NCI-H2107 treated with DMSO at 0.1 percent for 48 hours (cell line): Measurements from ENCODE around the gene CRIM1.

Source experiments
- DNase-seq: peaks from one replicate; lab custom pipeline; 2025; ENCODE audit not compliant: unreplicated experiment; lab: John Stamatoyannopoulos, UW

The CRIM1 gene

GRCh38 chr2:36570416-36570815, 214.8 kb downstream of the CRIM1 start:
- DNase-seq = no peak

- DNase-seq = no peak
Observed at GRCh38 chr2:36572054-36572718, 216.6 kb downstream of the CRIM1 start.

GRCh38 chr2:36572719-36573059, 217.1 kb downstream of the CRIM1 start:
- DNase-seq = no peak

- no peak for DNase-seq
Observed at GRCh38 chr2:36573165-36573564, 217.6 kb downstream of the CRIM1 start.

GRCh38 chr2:36574560-36574959, 219.0 kb downstream of the CRIM1 start:
- DNase-seq = no peak

GRCh38 chr2:36577884-36578283, 222.3 kb downstream of the CRIM1 start:
- no peak for DNase-seq

DNA sequence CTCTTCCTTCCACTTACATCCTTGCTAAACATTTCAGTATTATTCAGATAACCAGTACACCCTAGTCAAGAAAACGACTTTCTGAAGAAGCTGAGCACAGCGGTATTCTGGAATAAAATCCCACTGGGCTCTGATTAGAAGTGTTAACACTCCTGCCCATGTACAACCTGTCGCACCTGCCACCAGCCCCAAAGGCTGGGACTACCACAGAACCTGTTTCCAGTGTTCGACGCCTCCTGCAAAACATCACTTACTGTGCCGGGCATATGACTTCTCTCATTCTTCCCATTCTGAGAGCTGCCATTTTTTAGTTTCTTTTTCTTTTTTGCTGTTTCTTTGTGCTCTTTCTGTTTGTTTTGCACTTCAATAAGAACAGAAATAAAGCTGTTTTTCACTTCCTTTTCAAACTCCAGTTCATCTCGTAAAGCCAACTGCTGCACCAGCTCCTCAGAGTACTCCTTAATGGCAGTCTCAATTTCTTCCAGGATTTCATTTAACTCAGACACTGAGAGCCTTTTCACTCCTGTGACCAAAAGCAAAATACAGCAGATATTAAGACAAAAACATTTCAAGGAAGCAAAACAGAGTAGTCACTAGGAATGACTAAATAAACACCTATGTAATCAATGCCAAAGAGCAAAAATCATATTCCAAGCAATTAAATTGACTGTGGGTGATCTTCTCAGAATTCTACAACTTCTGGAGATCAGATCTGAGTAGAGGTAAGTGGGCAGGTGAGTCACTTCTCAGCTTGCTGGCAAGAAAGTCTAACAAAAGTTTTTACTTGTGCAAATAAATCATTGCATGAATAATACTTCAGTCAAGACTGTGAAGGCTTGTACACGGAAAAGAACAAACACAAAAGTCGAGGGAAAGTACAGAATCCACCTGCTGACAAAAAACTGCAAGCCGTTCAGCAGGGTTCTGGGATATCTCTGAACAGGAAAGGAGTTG, 223.0 kb downstream of the CRIM1 start:
- DNase-seq = no peak

- no peak for DNase-seq
Observed at GRCh38 chr2:36579297-36579664, 223.7 kb downstream of the CRIM1 start.

DNA sequence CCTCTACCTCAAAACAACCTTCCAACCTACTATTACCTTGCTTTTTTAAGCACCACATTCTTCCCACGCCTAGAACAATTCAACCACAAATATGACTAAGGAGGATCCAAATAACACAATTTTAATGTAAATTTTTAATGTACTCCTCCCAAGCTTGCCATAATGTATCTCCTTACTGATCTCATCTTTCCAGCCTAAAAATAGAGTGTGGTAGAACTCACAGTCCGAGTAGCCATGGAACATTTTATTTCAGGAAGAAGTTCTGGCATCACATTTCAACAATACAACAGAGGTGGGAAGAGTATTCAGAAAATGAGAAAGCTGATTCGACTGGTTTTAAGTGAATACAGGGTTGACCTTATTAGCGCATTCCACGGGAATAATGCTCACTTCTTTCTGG, 227.0 kb downstream of the CRIM1 start:
- DNase-seq = no peak

DNA sequence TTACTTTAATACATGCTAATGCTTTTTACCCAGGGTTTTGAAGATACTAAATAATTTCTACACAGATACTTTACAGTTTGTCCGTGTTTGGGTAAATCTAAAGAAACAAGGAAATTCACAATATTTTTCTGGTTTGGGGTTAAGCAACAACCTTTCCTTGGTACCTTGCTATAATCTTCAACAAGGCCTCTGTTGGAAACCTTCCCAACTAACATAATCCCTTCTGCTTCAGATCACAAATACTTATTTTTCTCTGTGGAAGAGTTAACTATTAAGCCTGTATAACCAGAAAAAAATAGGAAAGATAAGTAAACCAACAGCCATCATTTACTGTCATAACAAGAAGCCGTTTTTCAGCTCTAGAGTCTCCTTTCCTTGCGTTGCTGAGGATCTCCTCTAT, 227.4 kb downstream of the CRIM1 start:
- no peak for DNase-seq

- DNase-seq = no peak
Observed at GRCh38 chr2:36584148-36584794, 228.7 kb downstream of the CRIM1 start.

DNA sequence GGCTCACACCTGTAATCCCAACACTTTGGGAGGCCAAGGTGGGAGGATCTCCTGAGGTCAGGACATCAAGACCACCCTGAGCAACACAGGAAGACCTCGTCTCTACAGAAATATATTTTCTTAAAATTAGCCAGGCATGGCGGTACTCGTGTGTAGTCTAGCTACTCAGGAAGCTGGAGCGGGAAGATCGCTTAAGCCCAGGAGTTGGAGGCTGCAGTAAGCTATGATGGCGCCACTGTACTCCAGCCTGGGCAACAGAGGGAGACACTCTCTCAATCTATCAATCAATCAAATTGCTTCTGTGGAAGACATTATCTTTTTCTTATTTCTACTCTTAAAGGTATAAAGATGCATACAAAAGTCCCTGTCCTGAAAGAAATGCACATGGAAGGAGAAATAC, 231.1 kb downstream of the CRIM1 start:
- DNase-seq = no peak

GRCh38 chr2:36587101-36587500, 231.5 kb downstream of the CRIM1 start:
- no peak for DNase-seq

DNA sequence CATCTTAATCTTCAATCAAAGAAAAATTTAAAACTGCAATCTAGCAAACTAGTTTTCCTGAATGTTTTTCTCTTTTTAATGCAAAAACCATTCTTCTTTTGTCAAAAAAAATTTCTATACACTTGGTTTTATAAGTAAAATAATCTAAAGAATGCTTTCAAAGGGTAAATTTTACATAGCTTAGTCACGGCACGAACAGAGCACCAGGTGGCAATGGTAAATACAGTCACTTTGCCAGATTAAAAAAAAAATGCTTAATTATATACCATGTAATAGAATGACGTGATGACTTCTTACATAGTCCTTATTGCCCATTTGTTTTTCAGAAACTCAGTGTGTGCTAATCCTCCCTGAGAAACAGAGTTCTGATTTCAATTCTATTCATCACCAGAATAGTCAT, 232.0 kb downstream of the CRIM1 start:
- no peak for DNase-seq

DNA sequence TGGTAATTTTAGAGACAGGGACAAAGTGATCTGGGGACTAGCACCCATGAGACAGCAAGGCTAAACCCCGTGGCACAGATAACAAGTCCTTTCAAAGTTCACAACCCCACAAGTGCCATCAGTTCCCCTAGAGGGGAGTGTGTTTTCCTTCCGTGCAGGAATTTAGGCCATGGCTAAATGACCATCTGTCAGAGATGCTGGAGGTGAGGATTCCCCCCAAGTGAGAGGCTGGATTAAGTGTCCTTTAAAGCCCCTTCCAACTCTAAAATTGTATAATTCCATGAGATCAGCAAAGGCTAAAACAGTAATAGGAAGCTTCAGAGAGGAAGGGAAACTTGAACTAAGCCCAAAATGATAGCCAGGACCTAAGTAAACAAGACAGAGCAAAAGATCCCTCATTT, 233.7 kb downstream of the CRIM1 start:
- DNase-seq = no peak

GRCh38 chr2:36594849-36595248, 239.3 kb downstream of the CRIM1 start:
- no peak for DNase-seq

DNA sequence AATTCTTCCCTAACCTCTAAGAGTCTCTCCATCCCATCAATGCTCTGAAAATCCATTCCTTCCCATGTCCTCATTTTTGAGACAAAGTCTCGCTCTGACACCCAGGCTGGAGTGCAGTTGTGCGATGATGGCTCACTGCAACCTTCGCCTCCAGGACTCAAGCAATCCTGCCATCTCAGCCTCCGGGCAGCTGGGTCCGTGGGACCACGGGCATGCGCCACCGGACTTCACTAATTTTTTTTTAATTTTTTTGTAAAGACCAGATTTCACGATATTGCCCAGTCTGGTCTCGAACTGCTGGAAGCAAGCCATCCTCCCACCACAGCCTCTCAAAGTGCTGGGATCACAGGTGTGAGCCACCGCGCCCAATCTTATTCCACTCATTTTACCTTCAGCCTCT, 240.8 kb downstream of the CRIM1 start:
- no peak for DNase-seq

- DNase-seq = no peak
Observed at GRCh38 chr2:36597003-36597531, 241.5 kb downstream of the CRIM1 start.

GRCh38 chr2:36597532-36598377, 242.2 kb downstream of the CRIM1 start, which contains the start of gene FEZ2:
Gene FEZ2 (minus strand): TSS chr2:36598168. CDS start chr2:36598142, 26 bp downstream.
- peak; percentile 8 for DNase-seq
